Pancreas (tissue), 10 donors: Measurements from ENCODE around the gene PXMP4. TPM values are rescaled to one million over a fixed set of nuclear protein-coding genes. Genes with fewer than 3 reads are reported as not detected.
"Not testable (repeated sequence)": the region's sequence is repeated elsewhere in the genome, so short reads cannot be mapped to it uniquely, and the experiment has no call there.

ENCODE experiments used
- ATAC-seq, 4 donors: fragments of 200-7000 bp; cut with Tn5 transposase; one replicate each; pipeline versions ENCODE4 v1.8.0 to v1.9.1; 2020; ENCODE audit warnings: mild to moderate bottlenecking in 4 of 4, moderate library complexity in 4 of 4
- DNase-seq, 6 donors: peaks; one replicate each; pipeline ENCODE4 v3.0.0-alpha.2; 2020
- FAIRE-seq: peaks from 2 replicates; lab custom pipeline; 2012; peaks lifted over from hg19 to GRCh38; lab: Jason Lieb, UNC
- H3K27ac ChIP-seq, 4 donors: fragments of 200-600 bp; sonication (generic); 1 replicate in 3 of 4; 2 replicates in 1 of 4; pipeline versions ENCODE4 v1.5.0 to v1.8.0; 2020
- H3K27me3 ChIP-seq, 4 donors: fragments of 200-600 bp; one replicate each; pipeline ENCODE4 v1.8.0; 2021
- H3K36me3 ChIP-seq, 3 donors: fragments of 200-600 bp; sonication (generic) in 1 of 3; one replicate each; pipeline versions ENCODE4 v1.5.0 to v1.8.0; 2020 to 2021
- H3K4me1 ChIP-seq, 3 donors: fragments of 200-600 bp; one replicate each; pipeline ENCODE4 v1.8.0; 2021
- H3K4me3 ChIP-seq, 4 donors: fragments of 200-600 bp; sonication (generic) in 2 of 4; one replicate each; pipeline versions ENCODE4 v1.5.0 to v1.8.0; 2020 to 2021
- H3K9me3 ChIP-seq, 4 donors: fragments of 200-600 bp; one replicate each; pipeline ENCODE4 v1.8.0; 2021
- WGBS, 2 donors: extraction: QIAGEN DNeasy Blood & Tissue Kit; methylation state at CpG; one replicate each; pipeline ENCODE4 v1.1.7; 2013; 5-methylcytosine and 5-hydroxymethylcytosine counted together
- intact Hi-C, 3 donors: fragments of 100-400 bp; cut with DNase I; formaldehyde crosslinking; loops; one replicate each; pipeline versions ENCODE4 v1.11.1 to v1.14.2; 2022
- polyA plus RNA-seq, 2 donors: library from polyadenylated mRNA; stranded (reverse); fragments of 200-250 nt; gene quantifications; one replicate each; pipeline ENCODE4 v1.2.3, GENCODE V29; 2013
- total RNA-seq, 6 donors: library from RNA; stranded (reverse); fragmentation: NEBNext Ultra II Directional in 4 of 6; extraction: Animal tissue kit (Norgen Biotek cat#: 25700) in 4 of 6; gene quantifications; one replicate each; pipeline versions ENCODE4 v1.2.1 to v1.2.4, GENCODE V29; 2021 to 2023
- TF ChIP-seq, protein P1 (sequence below), 4 donors: fragments of 200-600 bp; sonication (generic) in 3 of 4; IDR thresholded peaks; one replicate each; pipeline versions ENCODE4 v1.5.0 to v1.8.0; 2021; ENCODE audit warnings: antibody characterized with exemption in 4 of 4
- donor health status: healthy with polysubstance abuse.
- donor health status: DM: no; HTN: no; CAD: no; lungs with moderate emphysema.
- donor health status: DM: no; HTN: no; CAD: no.
- donor health status: control.
- donor health status: control.
- donor health status: Bipolar disorder and iron deficiency.
- donor health status: DM: yes; HTN: yes; CAD: no.
- donor health status: DM: no; HTN: no; CAD: no.
- donor health status: DM: no; HTN: no; CAD: no.
- donor health status: DM: yes; HTN: yes; CAD: no.

PXMP4 gene
- total and polyA plus RNA-seq, 8 donors, result 2.1 to 8.2 (median 5.4) TPM

DNA sequence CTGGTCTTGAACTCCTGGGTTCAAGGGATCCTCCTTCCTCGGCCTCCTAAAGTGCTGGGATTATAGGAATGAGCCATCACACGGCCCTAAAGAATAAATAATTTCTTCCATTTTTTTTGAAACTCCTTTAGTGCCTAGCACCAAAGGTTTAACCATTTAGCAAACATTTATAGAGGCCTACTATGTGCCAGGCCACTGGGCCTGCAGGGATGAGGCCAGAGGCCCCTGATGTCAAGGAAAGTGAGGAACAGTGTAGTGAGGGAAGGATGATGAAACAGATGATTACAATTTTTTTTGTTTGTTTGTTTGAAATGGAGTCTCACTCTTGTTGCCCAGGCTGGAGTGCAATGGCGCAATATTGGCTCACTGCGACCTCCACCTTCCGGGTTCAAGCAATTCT lies 45.5 kb upstream of the PXMP4 start:
- H3K4me1 ChIP-seq, result no peaks in the 10 kb centered on the region
- ATAC-seq (no peak), DNase-seq (no peak), FAIRE-seq (no peak)
- no peaks in the 10 kb centered on the region for H3K27me3 ChIP-seq
- H3K36me3 ChIP-seq, result no peaks in the 10 kb centered on the region
- no peaks in the 10 kb centered on the region for H3K9me3 ChIP-seq
- TF ChIP-seq, protein P1, sequence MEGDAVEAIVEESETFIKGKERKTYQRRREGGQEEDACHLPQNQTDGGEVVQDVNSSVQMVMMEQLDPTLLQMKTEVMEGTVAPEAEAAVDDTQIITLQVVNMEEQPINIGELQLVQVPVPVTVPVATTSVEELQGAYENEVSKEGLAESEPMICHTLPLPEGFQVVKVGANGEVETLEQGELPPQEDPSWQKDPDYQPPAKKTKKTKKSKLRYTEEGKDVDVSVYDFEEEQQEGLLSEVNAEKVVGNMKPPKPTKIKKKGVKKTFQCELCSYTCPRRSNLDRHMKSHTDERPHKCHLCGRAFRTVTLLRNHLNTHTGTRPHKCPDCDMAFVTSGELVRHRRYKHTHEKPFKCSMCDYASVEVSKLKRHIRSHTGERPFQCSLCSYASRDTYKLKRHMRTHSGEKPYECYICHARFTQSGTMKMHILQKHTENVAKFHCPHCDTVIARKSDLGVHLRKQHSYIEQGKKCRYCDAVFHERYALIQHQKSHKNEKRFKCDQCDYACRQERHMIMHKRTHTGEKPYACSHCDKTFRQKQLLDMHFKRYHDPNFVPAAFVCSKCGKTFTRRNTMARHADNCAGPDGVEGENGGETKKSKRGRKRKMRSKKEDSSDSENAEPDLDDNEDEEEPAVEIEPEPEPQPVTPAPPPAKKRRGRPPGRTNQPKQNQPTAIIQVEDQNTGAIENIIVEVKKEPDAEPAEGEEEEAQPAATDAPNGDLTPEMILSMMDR (IDR thresholded peaks at IDR 0.05), result no peak
- 94 to 97% methylated on average over 5 of the region's 5 CpGs for WGBS, 2 donors
- no peak overlapping the region for H3K27ac ChIP-seq
- intact Hi-C loops, result no loop called here
- H3K4me3 ChIP-seq, result no peak overlapping the region

DNA sequence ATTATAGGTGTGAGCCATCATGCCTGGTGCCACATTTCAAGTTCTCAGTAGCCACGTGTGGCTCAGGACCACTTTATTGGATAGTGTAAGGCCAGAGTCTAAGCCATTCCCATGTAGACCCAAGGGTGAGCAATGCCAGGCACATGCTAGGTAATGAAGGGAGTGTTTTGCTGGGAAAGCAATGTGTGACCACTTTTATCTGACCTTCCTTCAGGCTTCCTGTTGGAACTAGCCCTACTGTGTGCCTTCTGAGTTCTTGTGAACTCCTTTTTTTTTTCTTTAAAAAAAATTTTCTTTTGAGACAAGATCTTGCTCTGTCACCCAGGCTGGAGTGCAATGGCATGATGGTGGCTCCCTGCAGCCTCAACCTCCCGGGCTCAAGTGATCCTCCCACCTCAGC lies 45.0 kb upstream of the PXMP4 start:
- TF ChIP-seq, protein P1 (IDR thresholded peaks at IDR 0.05), result no peak
- ATAC-seq (no peak), FAIRE-seq (no peak), DNase-seq (no peak)
- Histone ChIP-seq H3K4me1 (no peaks in the 10 kb centered on the region), H3K27me3 (no peaks in the 10 kb centered on the region), H3K9me3 (no peaks in the 10 kb centered on the region), H3K27ac (no peak overlapping the region), H3K4me3 (no peak overlapping the region), H3K36me3 (no peaks in the 10 kb centered on the region)
- intact Hi-C loops, result no loop called here
- 74 to 79% methylated on average over 2 of the region's 2 CpGs for WGBS, 2 donors

- no peak overlapping the region for H3K4me3 ChIP-seq
- no peak for FAIRE-seq
- no peak for DNase-seq
- no peak for ATAC-seq
- no peaks in the 10 kb centered on the region for H3K4me1 ChIP-seq
- H3K27ac ChIP-seq, result no peak overlapping the region
- WGBS, 2 donors, result 93 to 97% methylated on average over 13 of the region's 13 CpGs
- intact Hi-C loops, result no loop called here
- TF ChIP-seq, protein P1 (IDR thresholded peaks at IDR 0.05), result no peak
- H3K27me3 ChIP-seq, result no peaks in the 10 kb centered on the region
- no peaks in the 10 kb centered on the region for H3K36me3 ChIP-seq
- no peaks in the 10 kb centered on the region for H3K9me3 ChIP-seq
These were observed 41.7 kb upstream of the PXMP4 start for GRCh38 chr20:33761698-33762250.

- 68 to 89% methylated on average over 1 of the region's 1 CpG for WGBS, 2 donors
- H3K4me1 ChIP-seq, result no peaks in the 10 kb centered on the region
- ATAC-seq (no peak), FAIRE-seq (no peak), DNase-seq (no peak)
- intact Hi-C loops, result no loop called here
- no peak overlapping the region for H3K4me3 ChIP-seq
- no peaks in the 10 kb centered on the region for H3K27me3 ChIP-seq
- no peaks in the 10 kb centered on the region for H3K36me3 ChIP-seq
- H3K9me3 ChIP-seq, result no peaks in the 10 kb centered on the region
- TF ChIP-seq, protein P1 (IDR thresholded peaks at IDR 0.05), result no peak
- H3K27ac ChIP-seq, result no peak overlapping the region
These were observed 37.3 kb upstream of the PXMP4 start for GRCh38 chr20:33757458-33757857.

GRCh38 chr20:33757046-33757445 lies 36.9 kb upstream of the PXMP4 start:
- no peak overlapping the region for H3K4me3 ChIP-seq
- no peaks in the 10 kb centered on the region for H3K27me3 ChIP-seq
- no peaks in the 10 kb centered on the region for H3K4me1 ChIP-seq
- TF ChIP-seq, protein P1 (IDR thresholded peaks at IDR 0.05), result no peak
- ATAC-seq, result no peak
- H3K9me3 ChIP-seq, result no peaks in the 10 kb centered on the region
- no peak overlapping the region for H3K27ac ChIP-seq
- WGBS, 2 donors, result 98 to 100% methylated on average over 10 of the region's 10 CpGs
- no peaks in the 10 kb centered on the region for H3K36me3 ChIP-seq
- no peak for FAIRE-seq
- no peak for DNase-seq
- intact Hi-C loops, result no loop called here

- WGBS, 2 donors, result 92 to 93% methylated on average over 9 to 10 of the region's 10 CpGs
- H3K36me3 ChIP-seq, intact Hi-C loops, H3K9me3 ChIP-seq, DNase-seq, H3K27me3 ChIP-seq, H3K4me3 ChIP-seq, ATAC-seq, FAIRE-seq, H3K27ac ChIP-seq, H3K4me1 ChIP-seq: not testable (repeated sequence)
These were observed 35.9 kb upstream of the PXMP4 start for GRCh38 chr20:33755936-33756490.
